NT2/D1 (cell line): ENCODE results near the gene MBP.

ENCODE experiments used
- SUZ12 ChIP-seq: IDR thresholded peaks from 2 replicates; pipeline ENCODE4 v1.6.1; 2011; ENCODE audit not compliant: insufficient read length, insufficient read depth; ENCODE audit errors: extremely low read depth
- ZNF274 ChIP-seq: IDR thresholded peaks from 2 replicates; pipeline ENCODE4 v1.6.1; 2011; ENCODE audit warnings: mild to moderate bottlenecking, low read depth, low read length

DNA sequence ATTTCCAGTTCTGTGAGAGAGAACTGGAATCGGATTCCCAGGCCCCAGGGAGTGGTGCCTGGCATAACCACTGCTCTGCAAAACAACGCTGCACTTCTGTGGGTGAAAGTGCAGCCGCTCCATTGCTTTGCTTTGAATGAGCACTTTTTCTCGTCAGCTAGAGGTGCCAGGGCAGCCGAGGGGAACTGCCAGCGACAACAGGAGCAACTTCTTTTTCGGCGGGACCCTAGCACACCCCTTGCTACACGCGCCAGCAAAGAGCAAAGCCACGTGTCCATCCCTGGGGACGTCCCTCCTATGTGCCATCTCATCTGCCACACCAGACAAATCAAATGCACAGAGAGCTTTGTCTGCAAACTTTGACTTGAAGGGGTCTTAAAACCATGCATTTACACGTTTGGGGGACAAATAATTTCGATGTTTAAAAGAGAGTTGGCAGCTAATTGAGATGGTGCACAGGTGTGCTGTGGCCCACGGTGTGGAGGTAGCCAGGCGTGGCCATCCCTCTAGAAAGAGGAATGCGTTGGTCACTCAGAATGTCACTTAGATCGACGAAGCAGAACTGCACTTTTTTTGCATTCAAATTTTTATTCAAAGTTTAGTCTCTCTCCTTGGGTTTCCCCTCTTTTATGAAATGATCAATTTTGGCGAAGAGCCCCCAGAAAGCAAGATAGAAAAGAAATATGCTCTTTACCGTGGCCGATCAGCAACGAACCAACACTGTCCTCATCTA is 151.8 kb downstream of the MBP start:
- TF ChIP-seq SUZ12 (no peak), ZNF274 (no peak)
